Stimulated activated CD8-positive, alpha-beta memory T cell treated with anti-CD3 and anti-CD28 coated beads, Interleukin-7, amount 100 ng/mL, for 24 hours (primary cell): ENCODE data around the gene ACAT2.
A peak's percentile ranks its signal among the peaks of the same experiment; 100 is the strongest.
"Not testable (repeated sequence)": the region's sequence is repeated elsewhere in the genome, so short reads cannot be mapped to it uniquely, and the experiment has no call there.

ENCODE experiments used
- DNase-seq: peaks from one replicate; pipeline ENCODE4 v3.0.0-alpha.2; 2020; ENCODE audit warnings: low read depth

The ACAT2 gene

DNA sequence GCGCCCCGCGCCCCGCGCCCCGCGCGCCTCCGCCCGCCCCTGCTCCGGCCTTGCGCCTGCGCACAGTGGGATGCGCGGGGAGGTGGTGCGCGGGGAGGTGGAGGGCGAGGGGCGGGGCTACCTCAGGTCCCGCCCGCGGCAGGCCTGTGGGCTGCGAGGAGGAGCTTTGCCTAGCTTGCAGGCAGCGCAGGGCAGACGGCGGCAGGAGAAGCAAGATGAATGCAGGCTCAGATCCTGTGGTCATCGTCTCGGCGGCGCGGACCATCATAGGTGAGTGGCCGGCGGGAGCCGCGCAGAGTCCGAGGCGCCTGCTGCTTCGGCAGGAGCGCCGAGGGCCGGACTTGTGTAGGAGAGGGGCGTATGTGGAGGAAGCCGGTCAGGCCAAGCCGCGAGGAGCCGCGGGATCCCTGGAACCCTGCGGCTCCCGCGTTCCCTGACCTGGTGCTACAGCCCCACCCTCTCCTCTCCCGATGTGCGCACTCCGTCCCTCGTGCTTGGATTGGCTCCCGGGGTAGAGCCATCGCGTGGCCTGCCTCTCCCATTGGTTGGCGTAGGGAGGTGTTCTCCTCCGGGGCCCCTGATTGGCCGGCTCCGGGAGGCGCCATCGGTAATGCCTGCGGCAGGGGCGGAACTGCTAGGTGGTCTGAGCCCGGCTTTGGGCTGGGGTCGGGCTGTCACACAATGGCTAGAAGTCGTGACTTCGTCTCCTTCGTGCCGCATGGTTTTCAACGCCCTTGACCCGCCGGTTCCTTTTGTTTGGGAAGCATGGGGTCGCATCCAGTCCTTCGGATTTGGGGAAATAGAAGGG, at the start of gene ACAT2:
Gene ACAT2 (plus strand): TSS at position 173 of the 808 bp plus-strand sequence. CDS start 43 bp downstream, at position 216.
- peak; percentile 77 for DNase-seq

DNA sequence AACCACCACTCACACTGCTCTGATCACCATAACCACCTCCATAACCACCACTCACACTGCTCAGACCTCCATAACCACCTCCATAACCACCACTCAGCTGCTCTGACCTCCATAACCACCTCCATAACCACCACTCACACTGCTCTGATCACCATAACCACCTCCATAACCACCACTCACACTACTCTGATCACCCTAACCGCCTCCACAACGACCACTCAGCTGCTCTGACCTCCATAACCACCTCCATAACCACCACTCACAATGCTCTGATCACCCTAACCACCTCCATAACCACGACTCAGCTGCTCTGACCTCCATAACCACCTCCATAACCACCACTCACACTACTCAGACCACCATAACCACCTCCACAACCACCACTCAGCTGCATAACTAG, 49.5 kb upstream of the ACAT2 start:
- not testable (repeated sequence) for DNase-seq

DNA sequence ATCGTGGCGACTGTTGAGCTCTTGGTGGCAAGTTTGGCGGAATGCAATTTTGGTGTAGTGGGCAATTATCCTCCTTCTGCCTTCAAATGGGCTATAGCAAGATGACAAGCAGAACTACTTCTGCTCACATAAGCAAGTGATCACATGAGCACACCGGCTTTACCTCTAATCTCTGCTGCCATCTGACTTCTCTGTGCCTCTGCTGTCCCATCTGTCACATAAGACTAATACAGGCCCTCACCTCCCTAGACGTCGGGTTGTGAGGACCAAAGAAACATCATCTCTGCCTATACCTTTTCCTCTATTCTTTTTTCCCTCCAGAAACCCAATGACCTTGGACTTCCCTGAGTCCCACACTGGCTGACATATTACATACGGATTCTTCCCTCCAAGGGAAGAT, 47.9 kb upstream of the ACAT2 start:
- no peak for DNase-seq

DNA sequence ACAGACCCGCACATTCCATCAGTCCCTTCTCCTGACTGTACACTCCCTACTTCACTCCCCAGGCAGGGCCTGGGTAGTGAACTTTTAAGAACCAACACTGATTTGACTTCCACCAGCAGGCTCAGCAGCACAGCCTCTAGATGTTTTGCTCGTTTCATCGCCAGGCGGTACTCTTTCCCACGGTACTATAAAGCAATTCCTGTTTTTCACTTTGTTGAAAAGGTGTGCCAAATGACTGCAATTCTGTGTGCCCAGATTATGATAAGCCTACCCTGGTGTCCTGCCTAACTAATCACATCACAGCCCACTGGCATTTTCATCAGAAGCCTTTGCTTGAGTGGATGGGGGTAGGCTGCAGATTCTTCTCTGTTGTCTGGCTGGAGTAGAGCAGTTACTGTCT, 47.4 kb upstream of the ACAT2 start:
- no peak for DNase-seq

DNA sequence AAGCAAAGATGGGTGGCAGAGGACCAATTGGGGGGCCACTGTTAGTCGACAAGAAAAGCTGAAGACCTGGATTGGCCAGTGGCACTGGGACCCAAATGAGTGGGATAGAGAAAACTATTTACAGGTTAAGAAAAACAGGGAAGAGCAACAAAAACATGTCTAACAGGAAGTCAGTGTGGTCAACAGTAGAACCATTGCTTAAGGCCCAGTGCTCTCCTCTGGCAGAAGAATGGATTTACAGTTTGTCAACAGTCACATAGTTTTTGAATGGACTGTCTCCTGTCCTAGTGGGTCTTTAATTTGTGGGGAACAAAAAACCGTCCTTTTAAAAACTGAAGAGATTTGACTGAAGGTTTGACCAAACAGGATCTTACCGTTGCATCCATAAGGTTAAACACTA, 46.7 kb upstream of the ACAT2 start:
- DNase-seq, result no peak

DNA sequence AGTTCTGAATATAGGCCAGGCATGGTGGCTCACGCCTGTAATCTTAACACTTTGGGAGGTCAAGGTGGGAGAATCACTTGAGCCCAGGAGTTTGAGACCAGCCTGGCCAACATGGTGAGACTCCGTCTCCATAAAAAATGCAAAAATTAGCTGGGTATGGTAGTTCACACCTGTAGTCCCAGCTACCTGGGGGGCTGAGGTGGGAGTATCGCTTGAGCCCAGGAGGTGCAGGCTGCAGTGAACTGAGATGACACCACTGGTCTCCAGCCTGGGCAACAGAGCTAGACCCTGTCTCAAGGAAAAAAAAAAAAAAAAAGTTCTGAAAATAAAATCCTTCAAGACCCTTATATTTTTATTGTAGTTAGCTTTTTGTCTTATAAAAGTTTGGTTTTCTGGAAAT, 46.2 kb upstream of the ACAT2 start:
- DNase-seq, result no peak

DNA sequence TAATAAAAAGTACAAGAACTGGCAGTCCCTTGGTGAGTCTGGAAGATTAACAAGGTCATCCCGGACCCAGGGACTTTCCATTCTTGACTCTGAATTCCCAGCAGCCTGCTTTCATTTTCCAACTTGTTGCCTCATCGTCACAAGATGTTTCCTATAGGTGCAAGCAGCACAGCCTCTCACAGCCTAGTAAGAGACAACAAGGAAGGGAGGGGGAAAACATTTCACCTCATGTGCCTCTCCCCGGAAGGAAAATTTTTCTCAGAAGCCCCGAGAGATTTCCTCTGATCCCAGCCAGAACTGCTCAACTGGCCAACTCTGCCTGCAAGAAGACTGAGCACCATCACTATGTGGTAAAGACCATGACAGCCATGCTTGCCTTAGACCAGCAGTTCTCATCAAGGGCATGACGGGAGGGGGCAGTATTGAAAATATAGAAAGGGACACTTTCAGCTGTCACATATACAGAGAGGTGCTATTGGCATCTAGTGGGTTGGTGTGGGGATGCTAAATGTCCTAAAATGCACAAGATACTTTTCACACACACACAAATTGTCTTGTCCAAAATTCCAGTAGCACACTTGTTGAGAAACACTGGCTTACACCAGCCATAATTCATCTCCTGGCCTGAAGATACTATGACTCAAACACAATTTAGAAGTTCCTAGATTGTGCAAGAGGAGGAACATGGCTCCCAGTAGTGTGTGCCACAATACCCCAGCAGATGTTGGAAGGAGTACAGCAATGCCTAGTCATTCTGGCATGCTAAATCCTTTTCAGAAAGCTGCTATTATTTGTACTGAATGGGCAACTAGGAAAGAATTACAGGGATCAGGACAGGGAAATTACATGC, 45.4 kb upstream of the ACAT2 start:
- DNase-seq, result no peak

DNA sequence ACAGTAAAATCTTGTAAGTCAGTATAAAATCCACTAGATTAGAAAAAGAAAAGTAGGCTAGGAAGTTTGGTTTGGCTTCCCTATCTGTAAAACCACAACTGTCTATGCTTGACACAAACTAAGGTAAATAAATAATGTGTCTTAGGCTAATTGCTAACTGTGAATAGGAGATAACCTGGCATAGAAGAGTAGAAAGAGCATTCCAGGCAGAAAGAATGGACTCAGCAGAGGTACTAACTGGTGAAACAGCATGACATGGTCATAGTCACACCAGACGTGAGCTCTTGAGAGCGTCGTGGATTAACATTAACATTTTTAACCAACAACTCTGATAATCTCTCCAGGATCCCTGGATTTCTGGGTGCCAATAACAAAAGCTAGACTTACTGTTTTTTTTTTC, 43.2 kb upstream of the ACAT2 start:
- no peak for DNase-seq

DNA sequence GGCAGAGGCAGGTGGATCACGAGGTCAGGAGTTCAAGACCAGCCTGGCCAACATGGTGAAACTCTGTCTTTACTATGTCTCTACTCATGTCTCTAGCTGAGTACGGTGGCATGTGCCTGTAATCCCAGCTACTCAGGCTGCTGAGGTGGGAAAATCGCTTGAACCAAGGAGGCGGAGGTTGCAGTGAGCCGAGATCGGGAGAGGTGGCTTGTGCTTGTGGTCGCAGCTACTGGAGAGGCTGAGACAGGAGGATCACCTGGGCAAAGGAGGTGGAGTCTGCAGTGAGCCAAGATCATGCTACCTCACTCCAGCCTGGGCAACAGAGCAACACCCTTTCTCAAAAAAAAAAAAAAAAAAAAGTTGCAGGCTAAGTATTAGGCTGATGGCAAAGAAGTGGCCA, 42.6 kb upstream of the ACAT2 start:
- no peak for DNase-seq

DNA sequence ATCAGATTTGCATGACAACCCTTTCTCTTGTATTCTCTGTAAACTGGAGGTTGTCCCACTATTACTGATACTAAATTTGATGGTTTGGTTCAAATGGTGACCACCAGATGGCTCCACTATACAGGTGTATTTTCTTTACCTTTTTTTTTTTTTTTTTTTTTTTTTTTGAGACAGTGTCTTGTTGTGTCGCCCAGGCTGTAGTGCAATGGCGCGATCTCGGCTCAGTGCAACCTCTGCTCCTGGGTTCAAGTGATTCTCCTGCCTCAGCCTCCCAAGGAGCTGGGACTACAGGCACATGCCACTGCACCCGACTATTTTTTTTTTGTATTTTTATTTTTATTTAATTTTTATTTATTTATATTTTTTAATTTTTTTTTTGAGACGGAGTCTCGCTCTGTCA, 41.1 kb upstream of the ACAT2 start:
- no peak for DNase-seq

DNA sequence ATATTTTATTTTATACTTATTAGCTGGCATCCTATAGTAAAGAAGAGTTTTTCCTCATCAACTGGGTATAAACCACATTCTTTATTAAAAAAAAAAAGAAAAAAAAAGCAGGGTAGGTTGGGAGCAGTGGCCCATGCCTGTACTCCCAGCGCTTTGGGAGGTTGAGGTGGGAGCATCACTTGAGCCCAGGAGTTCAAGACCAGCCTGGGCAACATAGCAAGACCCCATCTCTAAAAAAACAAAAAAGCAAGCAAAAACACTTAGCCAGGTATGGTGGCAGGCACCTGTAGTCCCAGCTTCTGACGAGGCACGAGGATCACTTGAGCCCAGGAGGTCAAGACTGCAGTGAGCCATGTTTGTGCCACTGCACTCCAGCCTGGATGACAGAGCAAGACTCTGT, 39.9 kb upstream of the ACAT2 start:
- DNase-seq, result not testable (repeated sequence)

DNA sequence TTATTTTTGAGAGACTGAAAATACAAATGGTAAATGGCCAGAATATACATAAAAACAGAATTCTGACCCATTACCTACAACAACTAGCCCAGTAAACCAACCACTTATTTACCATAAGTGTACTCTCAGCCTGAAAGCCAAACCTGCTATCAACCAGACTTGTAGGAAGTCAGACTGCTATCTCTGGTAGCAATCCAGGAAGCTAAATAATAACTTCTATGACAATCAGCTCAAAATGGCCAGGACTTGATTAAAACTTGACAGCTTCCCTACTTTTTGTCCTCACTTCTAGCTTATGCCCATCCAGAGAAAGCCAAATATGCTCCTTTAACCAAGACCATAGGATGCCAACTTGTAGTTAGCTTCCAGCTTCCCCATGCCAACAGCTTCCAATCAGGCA, 39.2 kb upstream of the ACAT2 start:
- DNase-seq, result no peak

DNA sequence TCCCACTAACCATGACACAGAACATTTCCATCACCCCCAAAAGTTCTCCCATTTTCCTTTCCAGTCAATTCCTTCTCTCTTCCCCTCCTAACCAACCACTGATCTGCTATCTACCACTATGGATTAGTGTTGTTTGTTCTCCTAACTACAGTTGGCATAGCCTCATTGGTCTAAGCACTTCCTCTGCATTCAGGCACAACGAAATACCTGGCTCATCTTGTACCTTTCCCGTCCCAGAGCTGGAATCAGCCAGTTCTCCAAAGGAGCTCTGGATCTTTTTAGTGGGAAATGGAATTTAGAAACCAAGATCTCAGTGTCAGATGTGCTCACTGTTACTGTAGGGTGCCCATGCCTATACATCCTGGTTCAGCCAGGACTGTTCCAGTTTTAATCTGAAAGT, 38.6 kb upstream of the ACAT2 start:
- DNase-seq, result no peak

DNA sequence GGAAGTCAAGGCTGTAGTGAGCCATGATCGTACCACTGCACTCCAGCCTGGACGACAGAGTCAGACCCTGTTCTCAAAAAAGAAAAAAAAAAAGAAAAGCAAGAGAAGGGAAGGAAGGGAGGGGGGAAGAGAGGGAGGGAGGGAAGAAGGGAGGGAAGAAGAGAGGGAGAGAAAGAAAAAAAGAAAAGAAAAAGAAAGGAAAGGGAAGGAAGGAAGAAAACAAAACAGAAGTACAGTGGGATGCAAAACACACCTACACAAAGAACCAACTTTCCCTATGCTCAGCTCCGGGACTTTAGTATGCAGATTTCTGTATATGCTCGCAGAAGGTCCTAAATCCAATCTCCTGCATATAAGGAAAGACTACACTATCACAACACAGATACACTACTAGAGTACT, 37.1 kb upstream of the ACAT2 start:
- no peak for DNase-seq

DNA sequence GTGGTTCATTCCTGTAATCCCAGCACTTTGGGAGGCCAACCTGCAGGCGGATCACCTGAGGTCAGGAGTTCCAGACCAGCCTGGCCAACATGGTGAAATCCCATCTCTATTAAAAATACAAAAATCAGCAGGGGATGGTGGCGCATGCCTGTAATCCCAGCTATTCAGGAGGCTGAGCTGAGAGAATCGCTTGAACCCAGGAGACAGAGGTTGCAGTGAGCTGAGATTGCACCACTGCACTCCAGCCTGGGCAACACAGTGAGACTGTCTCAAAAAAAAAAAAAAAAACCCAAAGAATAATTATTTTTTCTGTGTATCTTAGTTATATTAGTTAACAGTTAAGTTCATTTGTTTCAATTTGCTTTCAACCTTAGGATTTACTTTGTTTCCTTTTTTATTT, 36.6 kb upstream of the ACAT2 start:
- not testable (repeated sequence) for DNase-seq

DNA sequence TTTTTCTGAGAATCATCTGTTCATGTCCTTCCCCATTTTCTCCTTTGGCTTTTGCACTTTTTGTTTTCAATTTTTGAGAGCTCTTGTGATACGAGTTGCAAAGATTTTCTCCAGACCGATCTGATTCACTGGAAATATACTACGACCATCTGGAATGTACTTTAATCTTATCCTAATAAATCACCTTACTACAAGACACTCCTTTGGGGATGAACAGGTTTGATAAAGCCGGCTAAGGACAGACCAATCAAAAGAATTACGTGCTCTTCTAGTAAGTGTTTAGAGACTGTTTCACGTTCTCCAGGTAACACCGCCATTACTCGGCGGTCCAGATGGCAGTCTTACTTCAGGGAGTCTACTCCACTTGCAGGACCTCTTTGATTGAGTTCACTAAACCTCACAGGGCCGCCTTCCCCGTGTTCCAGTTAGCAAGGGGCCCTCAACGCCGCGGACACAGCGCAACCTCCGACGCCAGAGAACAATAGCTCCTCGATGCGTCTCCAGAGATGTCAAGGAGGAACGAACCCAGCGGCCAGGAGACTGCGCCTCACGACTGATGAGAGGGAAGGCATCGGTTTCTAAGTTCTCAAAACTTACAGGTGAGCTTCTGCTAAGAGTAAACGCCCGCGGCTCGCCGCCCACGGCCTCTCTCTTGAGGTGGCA, 35.5 kb upstream of the ACAT2 start:
- no peak for DNase-seq

DNA sequence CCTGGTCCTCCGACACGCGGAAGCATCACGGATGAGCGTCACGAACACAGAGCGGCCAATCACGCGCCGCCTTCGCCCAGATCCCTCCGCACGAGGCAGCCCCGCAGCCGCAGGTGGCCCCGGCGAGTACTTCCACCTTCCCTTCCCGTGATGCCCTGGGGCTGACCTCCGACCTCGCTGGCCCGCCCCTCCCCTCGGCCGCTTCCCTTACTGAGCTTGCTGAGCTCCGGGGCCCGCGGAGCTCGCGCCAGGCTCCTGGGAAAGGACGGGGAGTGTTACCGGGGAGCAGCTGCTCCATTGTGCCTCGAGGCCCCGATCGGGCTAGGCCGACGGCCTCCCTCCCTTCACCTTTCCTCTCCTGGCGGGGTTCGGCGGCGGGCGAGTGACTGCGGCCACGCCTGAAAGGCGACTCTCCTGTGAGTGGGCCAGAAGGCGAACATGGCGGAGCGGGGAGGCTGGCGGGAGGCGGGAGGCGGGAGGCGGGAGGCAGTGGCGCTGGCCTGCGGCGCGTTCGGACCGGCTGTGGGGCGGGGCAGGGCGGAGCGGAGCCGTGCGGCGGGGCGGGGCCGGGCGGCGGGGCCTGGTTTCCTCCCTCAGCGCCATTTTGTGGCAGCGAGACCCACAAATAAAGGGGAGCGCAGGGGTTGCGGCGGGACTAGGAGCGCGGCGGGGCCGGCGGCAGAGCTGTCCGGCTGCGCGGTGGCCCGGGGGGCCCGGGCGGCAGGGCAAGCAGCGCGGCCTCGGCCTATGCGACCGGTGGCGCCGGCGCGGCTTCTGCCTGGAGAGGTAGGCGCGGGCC, 34.7 kb upstream of the ACAT2 start, which contains the start of gene WTAP:
Gene WTAP (plus strand): TSS at position 589 of the 799 bp plus-strand sequence. CDS start 8,760 bp downstream, outside the sequence.
- peak; percentile 92 for DNase-seq

DNA sequence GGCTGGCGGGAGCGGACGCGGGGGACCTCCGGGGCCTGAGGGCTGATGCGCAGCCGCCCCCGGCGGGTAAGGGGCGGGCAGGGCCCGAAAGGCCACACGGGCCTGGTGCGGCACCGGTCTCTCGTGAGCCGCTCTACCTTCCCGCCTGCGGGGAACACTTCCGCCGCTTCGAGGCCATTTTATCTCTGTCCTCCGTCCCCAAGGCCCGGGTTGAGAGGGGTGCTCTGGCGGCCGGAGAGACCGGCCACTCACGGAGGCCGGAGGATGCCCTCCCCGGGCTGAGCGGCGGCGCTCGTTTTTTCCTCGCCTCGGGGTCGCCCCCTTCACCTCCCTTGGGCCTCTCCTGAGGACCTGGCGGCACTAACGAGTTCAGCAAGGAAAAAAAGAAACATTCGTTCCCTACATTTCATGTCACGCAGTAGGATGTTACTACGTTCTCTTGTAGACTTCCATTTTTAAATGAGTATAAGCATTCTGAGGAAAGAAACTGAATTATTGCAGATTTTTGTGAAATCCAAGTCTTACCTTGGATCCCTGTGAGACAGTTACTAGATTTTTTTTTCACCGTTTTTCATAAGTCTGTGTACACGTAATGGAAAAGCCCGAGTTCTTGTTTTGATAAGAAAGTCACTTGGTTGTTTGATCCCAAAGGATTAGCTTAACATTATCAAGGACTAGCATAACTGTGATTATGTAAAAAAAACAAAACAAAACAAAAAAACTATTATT, 34.0 kb upstream of the ACAT2 start:
- peak; percentile 8 for DNase-seq

DNA sequence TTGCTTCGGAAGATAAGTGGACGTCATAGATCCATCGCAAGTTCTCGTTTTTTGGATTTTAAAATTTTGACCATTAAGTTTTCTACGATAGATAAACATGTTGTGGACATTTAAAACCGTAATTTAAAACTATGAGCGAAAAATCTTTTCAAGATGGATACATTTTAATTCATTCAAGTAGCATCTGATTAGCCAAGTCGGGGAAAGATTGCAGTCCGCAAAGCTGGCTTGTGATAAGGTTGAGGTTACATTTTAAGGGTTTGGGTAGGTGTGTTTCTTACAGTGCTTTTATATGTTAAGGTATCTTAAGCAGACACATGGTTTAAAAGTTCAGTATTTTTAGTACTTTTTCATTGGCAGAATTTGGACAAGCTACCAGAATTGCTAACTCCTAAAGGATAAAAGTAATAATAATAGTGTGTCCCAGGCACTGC, 33.3 kb upstream of the ACAT2 start:
- DNase-seq, result no peak

DNA sequence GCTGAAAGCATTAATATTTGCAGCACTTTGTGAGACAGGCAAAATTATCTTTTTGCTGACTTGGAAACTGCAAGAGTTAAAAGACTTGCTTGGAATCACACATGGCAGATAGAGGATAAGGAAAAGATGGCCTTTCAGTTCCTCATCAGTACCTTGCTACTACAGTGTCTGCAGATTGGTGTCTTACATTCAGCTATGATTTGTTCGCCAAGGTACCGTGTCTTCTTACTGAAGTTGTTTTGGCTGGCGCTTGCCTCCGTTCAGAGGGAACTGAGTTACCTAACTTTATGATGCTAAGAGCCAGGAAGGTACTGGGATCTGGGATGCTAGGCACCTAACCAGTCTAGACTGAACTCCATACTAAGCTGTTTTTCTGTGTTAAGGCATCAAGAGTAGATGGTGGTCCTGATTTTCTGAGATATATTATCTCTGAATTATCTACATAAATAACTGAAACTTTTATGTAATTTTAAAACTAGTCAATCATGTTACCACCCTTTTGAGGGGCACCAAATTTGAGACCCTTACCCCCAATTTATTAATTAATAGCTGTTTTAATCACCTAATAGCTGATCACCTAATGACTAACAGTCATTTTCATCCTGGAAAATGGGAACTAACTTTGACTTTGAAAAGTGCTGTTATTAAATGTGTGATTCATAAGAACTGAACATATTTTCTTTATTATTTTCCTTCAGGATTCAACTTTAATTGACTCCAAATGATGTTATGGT, 32.1 kb upstream of the ACAT2 start:
- DNase-seq, result no peak
